ENCODE data around the gene SLIT1. TPM values are rescaled to one million over a fixed set of nuclear protein-coding genes. Genes with fewer than 3 reads are reported as not detected.

The SLIT1 gene
- total RNA-seq, 1 donor from 2014 or later, result 0.49 TPM

GRCh38 chr10:97099089-97099488, 86.7 kb downstream of the SLIT1 start:
- Histone ChIP-seq H3K27me3 (no peaks in the 10 kb centered on the region), H3K36me3 (no peaks in the 10 kb centered on the region)
- TF ChIP-seq POLR2AphosphoS5 (IDR thresholded peaks at IDR 0.05; ENCODE audit: insufficient read depth in 1 of 2, low read depth in 1 of 2), result no peak
- no peak for TF ChIP-seq CTCF (IDR thresholded peaks at IDR 0.05)
- TF ChIP-seq POLR2A (IDR thresholded peaks at IDR 0.05), result no peak

GRCh38 chr10:97097084-97097433, 88.7 kb downstream of the SLIT1 start:
- no peaks in the 10 kb centered on the region for H3K36me3 ChIP-seq
- H3K27me3 ChIP-seq, result no peaks in the 10 kb centered on the region
- intact Hi-C loops (cut with DNase I), result no loop called here
- TF ChIP-seq CTCF (IDR thresholded peaks at IDR 0.05) (no peak), POLR2AphosphoS5 (IDR thresholded peaks at IDR 0.05; ENCODE audit: insufficient read depth in 1 of 2, low read depth in 1 of 2) (no peak), POLR2A (IDR thresholded peaks at IDR 0.05) (no peak)
- no peak overlapping the region for H3K27ac ChIP-seq
- H3K4me3 ChIP-seq, result no peak overlapping the region
- DNase-seq (ENCODE audit: extremely low spot score in 2 of 2), result no peak
- peaks cover 18% of the 10 kb centered on the region for H3K4me1 ChIP-seq
- H3K9me3 ChIP-seq, result no peaks in the 10 kb centered on the region

More at GRCh38 chr10:97099089-97099488, 86.7 kb downstream of the SLIT1 start:
- no peaks in the 10 kb centered on the region for H3K9me3 ChIP-seq
- DNase-seq (ENCODE audit: extremely low spot score in 2 of 2), result no peak
- H3K4me1 ChIP-seq, result peaks cover 18% of the 10 kb centered on the region
- intact Hi-C loops (cut with DNase I), result no loop called here
- H3K4me3 ChIP-seq, result no peak overlapping the region
- no peak overlapping the region for H3K27ac ChIP-seq

- Histone ChIP-seq H3K4me3 (peak overlapping the region in 1 of 2 donors; percentile 18), H3K9me3 (no peaks in the 10 kb centered on the region), H3K27me3 (no peaks in the 10 kb centered on the region), H3K36me3 (no peaks in the 10 kb centered on the region), H3K27ac (no peak overlapping the region), H3K4me1 (peaks cover 18% of the 10 kb centered on the region)
- intact Hi-C loops (cut with DNase I), result no loop called here
- no peak for TF ChIP-seq CTCF (IDR thresholded peaks at IDR 0.05)
- no peak for TF ChIP-seq POLR2A (IDR thresholded peaks at IDR 0.05)
- no peak for TF ChIP-seq POLR2AphosphoS5 (IDR thresholded peaks at IDR 0.05; ENCODE audit: insufficient read depth in 1 of 2, low read depth in 1 of 2)
- DNase-seq (ENCODE audit: extremely low spot score in 2 of 2), result no peak
These were observed 89.3 kb downstream of the SLIT1 start for GRCh38 chr10:97096261-97097083.

- Histone ChIP-seq H3K4me1 (peaks cover 18% of the 10 kb centered on the region), H3K27me3 (no peaks in the 10 kb centered on the region), H3K4me3 (peak overlapping the region in 1 of 2 donors; percentile 18), H3K27ac (no peak overlapping the region), H3K9me3 (no peaks in the 10 kb centered on the region), H3K36me3 (no peaks in the 10 kb centered on the region)
- no peak for TF ChIP-seq POLR2A (IDR thresholded peaks at IDR 0.05)
- TF ChIP-seq CTCF (IDR thresholded peaks at IDR 0.05), result no peak
- TF ChIP-seq POLR2AphosphoS5 (IDR thresholded peaks at IDR 0.05; ENCODE audit: insufficient read depth in 1 of 2, low read depth in 1 of 2), result no peak
- no peak for DNase-seq (ENCODE audit: extremely low spot score in 2 of 2)
- intact Hi-C loops (cut with DNase I), result no loop called here
These were observed 90.0 kb downstream of the SLIT1 start for GRCh38 chr10:97095701-97096260.

GRCh38 chr10:97090644-97091043, 95.1 kb downstream of the SLIT1 start:
- DNase-seq (ENCODE audit: extremely low spot score in 2 of 2), result no peak
- H3K4me1 ChIP-seq, result peaks cover under 1% of the 10 kb centered on the region
- H3K27me3 ChIP-seq, result no peaks in the 10 kb centered on the region
- H3K27ac ChIP-seq, result no peak overlapping the region
- intact Hi-C loops (cut with DNase I), result no loop called here
- H3K4me3 ChIP-seq, result no peak overlapping the region
- H3K9me3 ChIP-seq, result no peaks in the 10 kb centered on the region
- TF ChIP-seq POLR2A (IDR thresholded peaks at IDR 0.05), result no peak
- TF ChIP-seq POLR2AphosphoS5 (IDR thresholded peaks at IDR 0.05; ENCODE audit: insufficient read depth in 1 of 2, low read depth in 1 of 2), result no peak
- TF ChIP-seq CTCF (IDR thresholded peaks at IDR 0.05), result no peak
- H3K36me3 ChIP-seq, result no peaks in the 10 kb centered on the region
